Kidney capillary endothelial cell (primary cell): ENCODE data around the gene STK11.

Experiments
- DNase-seq: peaks from one replicate; pipeline ENCODE4 v3.0.0-alpha.2; 2018; ENCODE audit warnings: low spot score

The STK11 gene

GRCh38 chr19:1251330-1252220 lies 46.0 kb downstream of the STK11 start:
- no peak for DNase-seq

- DNase-seq = peak; percentile 71
These were observed 46.7 kb downstream of the STK11 start for GRCh38 chr19:1252221-1252820.

- DNase-seq = no peak
These were observed 47.4 kb downstream of the STK11 start for GRCh38 chr19:1252821-1253513.

GRCh38 chr19:1253514-1254080 lies 48.0 kb downstream of the STK11 start:
- no peak for DNase-seq

- no peak for DNase-seq
These were observed 48.5 kb downstream of the STK11 start for GRCh38 chr19:1254081-1254527.

GRCh38 chr19:1254530-1255185 lies 49.1 kb downstream of the STK11 start:
- DNase-seq = no peak

GRCh38 chr19:1255186-1256161 lies 49.9 kb downstream of the STK11 start:
- DNase-seq = no peak

GRCh38 chr19:1256646-1257474 lies 51.3 kb downstream of the STK11 start:
- DNase-seq = no peak

- DNase-seq = no peak
These were observed 52.0 kb downstream of the STK11 start for GRCh38 chr19:1257475-1258162.

- no peak for DNase-seq
These were observed 52.5 kb downstream of the STK11 start for GRCh38 chr19:1258163-1258492.

- no peak for DNase-seq
These were observed 53.2 kb downstream of the STK11 start for GRCh38 chr19:1258707-1259205.

- peak; percentile 78 for DNase-seq
These were observed 53.8 kb downstream of the STK11 start for GRCh38 chr19:1259206-1259875.

- peak; percentile 83 for DNase-seq
These were observed 54.5 kb downstream of the STK11 start for GRCh38 chr19:1259876-1260748.

- DNase-seq = peak; percentile 97
These were observed 55.4 kb downstream of the STK11 start for GRCh38 chr19:1260749-1261537.

GRCh38 chr19:1261538-1261797 lies 55.9 kb downstream of the STK11 start:
- no peak for DNase-seq

- no peak for DNase-seq
These were observed 56.4 kb downstream of the STK11 start for GRCh38 chr19:1261798-1262622.
